Activated T-cell treated with anti-CD3 and anti-CD28 coated beads, Interleukin-2, amount 50 U/mL, for 72 hours (primary cell): ENCODE data around the gene SLC2A4. TPM values are rescaled to one million over a fixed set of nuclear protein-coding genes. Genes with fewer than 3 reads are reported as not detected.

Experiments
- ATAC-seq, 2 donors: fragments of 150-1000 bp; cut with Tn5 transposase; replicated peaks in 1 of 2; 2 replicates each; pipeline ENCODE4 v1.10.0; 2021; ENCODE audit warnings: moderate library complexity in 2 of 2, mild to moderate bottlenecking in 1 of 2
- DNase-seq, 2 donors: peaks; one replicate each; pipeline ENCODE4 v3.0.0; 2021 to 2022; ENCODE audit warnings: mixed read lengths in 1 of 2
- H3K27ac Mint-ChIP-seq: one replicate; pipeline ENCODE4 v1.8.0; 2022; ENCODE audit warnings: mild to moderate bottlenecking, moderate library complexity, mixed read lengths
- H3K27me3 Mint-ChIP-seq: one replicate; pipeline ENCODE4 v1.8.0; 2022; ENCODE audit warnings: low read depth, mixed read lengths
- H3K36me3 Mint-ChIP-seq, 2 donors: one replicate each; pipeline ENCODE4 v1.8.0; 2022; ENCODE audit warnings: mixed read lengths in 2 of 2, mild to moderate bottlenecking in 1 of 2; ENCODE audit not compliant: insufficient read depth in 2 of 2
- H3K4me1 Mint-ChIP-seq: one replicate; pipeline ENCODE4 v1.8.0; 2022; ENCODE audit warnings: low read depth, mixed read lengths
- H3K4me3 Mint-ChIP-seq, 2 donors: one replicate each; pipeline ENCODE4 v1.8.0; 2022; ENCODE audit warnings: mild to moderate bottlenecking in 2 of 2, mixed read lengths in 2 of 2, moderate library complexity in 2 of 2
- H3K9me3 Mint-ChIP-seq, 2 donors: one replicate each; pipeline ENCODE4 v1.8.0; 2022; ENCODE audit warnings: mixed read lengths in 2 of 2
- total RNA-seq, 2 donors: library from RNA; stranded (reverse); gene quantifications; one replicate each; pipeline ENCODE4 v1.2.3, GENCODE V29; 2022

Gene SLC2A4
- total RNA-seq, 2 donors from 2014 or later: 0.07 to 0.17 TPM

DNA sequence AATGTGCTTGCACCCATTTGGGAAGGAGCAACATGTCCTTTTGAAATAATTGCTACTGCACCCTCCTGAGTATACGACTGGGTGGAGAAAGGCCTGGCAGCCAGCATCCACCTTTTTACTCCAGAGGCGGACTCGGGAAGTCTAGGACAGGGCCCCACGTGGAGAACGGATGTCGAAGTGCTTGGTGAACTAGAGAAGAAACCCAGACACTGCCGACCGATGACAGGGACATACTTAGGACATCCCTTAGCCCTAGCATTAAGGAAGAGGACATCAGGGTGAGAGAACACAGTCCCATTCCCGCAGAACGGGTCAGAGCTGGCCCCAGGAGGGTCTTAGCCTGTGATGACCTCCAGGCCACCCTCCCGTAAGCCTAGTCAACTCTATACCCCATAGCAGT is 9.2 kb downstream of the SLC2A4 start:
- no peaks in the 10 kb centered on the region for H3K9me3 Mint-ChIP-seq
- H3K27me3 Mint-ChIP-seq: peaks cover 18% of the 10 kb centered on the region
- no peak for DNase-seq
- H3K36me3 Mint-ChIP-seq: no peaks in the 10 kb centered on the region
- H3K27ac Mint-ChIP-seq: no peak overlapping the region
- no peak for ATAC-seq
- no peak overlapping the region for H3K4me3 Mint-ChIP-seq
- peaks cover 10% of the 10 kb centered on the region for H3K4me1 Mint-ChIP-seq

DNA sequence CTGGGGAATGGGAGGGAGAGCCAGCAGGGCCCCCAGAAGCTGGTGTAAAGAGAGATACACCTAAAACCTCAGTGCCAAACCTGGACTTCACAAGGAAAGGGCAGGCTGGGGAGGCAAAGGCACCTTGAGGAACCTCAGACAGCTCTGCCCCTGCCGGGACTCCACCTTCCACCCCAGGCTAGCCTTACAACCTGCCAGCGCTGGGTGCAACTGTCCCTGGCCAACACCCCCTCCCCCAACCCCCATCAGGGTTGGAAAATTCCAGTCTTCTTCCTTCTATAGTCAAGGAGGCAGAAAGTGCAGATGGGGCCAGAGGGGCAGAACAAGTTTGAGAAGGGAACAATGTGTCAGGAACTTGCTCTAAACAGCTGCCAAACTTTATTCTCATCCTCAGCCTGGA is 10.7 kb downstream of the SLC2A4 start:
- Mint-ChIP-seq H3K4me3 (no peak overlapping the region), H3K9me3 (no peaks in the 10 kb centered on the region), H3K4me1 (peaks cover 21% of the 10 kb centered on the region), H3K27ac (no peak overlapping the region), H3K27me3 (peaks cover 23% of the 10 kb centered on the region), H3K36me3 (no peaks in the 10 kb centered on the region)
- DNase-seq: no peak
- ATAC-seq: no peak

DNA sequence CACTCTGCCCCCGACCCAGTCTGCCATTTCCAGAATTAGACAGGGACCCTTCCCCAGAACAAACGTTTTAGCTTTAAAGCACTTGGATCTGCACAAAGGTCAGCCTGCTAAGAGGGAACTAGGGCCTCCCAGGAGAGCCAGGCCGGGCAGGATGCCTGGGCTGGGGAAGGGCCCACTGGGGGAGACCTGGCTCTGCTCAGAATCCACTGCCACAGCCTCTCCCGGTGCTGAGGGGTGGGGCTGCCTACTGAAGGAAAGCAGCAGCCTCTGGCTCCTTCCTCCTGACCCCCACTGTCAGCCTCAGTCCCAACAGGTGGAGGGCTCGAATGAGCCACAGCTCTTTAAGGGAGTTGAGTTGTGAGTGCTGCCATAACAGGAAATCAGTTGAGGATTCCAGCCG is 11.2 kb downstream of the SLC2A4 start:
- Mint-ChIP-seq H3K27me3 (peaks cover 23% of the 10 kb centered on the region), H3K36me3 (no peaks in the 10 kb centered on the region), H3K4me3 (peak overlapping the region in 1 of 2 donors; percentile 67), H3K27ac (no peak overlapping the region), H3K4me1 (peaks cover 21% of the 10 kb centered on the region), H3K9me3 (no peaks in the 10 kb centered on the region)
- DNase-seq: no peak
- ATAC-seq: no peak

DNA sequence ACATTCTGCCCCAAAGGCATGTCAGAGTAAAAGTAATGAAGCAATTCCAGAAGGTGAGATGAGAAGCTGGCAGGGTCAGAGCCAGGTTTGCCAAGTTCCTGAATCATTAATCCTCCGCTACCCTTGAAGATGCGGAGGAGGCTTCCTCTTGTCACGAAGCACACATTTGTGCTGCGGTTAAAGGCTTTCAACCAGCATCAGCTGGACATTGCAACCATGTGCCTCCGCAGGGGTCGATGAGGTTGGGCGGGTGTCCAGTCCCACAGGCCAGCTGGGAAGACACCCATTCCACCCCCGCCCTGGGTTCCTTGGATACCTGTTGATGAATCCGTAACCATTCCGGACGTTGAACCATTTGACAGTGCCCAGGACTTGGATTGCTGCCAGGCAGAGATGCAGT is 11.6 kb downstream of the SLC2A4 start:
- Mint-ChIP-seq H3K9me3 (no peaks in the 10 kb centered on the region), H3K27me3 (peaks cover 23% of the 10 kb centered on the region), H3K4me3 (peak overlapping the region; percentile 62 to 67), H3K4me1 (peaks cover 21% of the 10 kb centered on the region), H3K27ac (no peak overlapping the region), H3K36me3 (no peaks in the 10 kb centered on the region)
- DNase-seq (no peak), ATAC-seq (no peak)

DNA sequence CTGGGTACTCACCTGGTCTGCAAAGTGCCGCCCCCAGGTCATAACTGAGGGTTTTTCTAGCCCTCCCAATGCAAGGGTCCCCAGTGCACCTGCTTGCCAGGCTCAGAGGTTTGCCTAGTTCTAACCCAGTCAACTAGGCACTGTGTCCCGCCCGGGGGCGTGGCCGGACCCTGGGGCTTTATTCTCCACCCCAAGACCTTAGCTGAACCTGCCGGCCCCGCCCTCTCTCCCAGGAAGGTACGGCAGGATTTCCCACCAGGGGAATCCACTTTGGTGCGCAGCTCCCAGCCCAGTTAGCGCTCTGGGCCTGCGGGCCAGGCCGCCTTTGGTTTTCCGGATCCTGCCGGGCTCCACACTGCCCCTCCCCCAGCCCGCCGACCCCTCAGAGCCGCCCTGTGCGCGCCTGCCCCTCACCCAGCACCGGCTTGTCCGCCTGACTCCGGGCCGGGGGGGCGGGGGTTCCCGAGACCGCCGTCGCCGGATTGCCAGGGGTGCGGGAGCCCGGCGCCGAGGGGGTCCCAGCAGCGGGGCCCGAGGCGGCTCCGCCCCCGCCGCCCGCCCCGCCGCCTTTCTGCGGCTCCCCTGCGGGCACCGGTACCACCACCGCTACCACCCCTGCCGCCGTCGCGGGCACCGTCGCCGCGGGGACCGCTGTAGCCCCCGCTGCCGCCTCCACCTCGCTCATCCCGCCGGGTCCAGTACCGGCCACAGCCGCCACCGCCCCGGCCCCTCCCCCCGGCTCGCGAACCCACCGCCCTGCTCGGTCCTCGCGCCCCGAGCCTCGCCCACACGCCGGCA is 12.5 kb downstream of the SLC2A4 start:
- DNase-seq: peak in 1 of 2 donors; percentile 35
- peak overlapping the region; percentile 62 to 93 for H3K4me3 Mint-ChIP-seq
- ATAC-seq: no peak
- peaks cover 23% of the 10 kb centered on the region for H3K27me3 Mint-ChIP-seq
- no peaks in the 10 kb centered on the region for H3K9me3 Mint-ChIP-seq
- H3K36me3 Mint-ChIP-seq: no peaks in the 10 kb centered on the region
- peaks cover 21% of the 10 kb centered on the region for H3K4me1 Mint-ChIP-seq
- no peak overlapping the region for H3K27ac Mint-ChIP-seq

DNA sequence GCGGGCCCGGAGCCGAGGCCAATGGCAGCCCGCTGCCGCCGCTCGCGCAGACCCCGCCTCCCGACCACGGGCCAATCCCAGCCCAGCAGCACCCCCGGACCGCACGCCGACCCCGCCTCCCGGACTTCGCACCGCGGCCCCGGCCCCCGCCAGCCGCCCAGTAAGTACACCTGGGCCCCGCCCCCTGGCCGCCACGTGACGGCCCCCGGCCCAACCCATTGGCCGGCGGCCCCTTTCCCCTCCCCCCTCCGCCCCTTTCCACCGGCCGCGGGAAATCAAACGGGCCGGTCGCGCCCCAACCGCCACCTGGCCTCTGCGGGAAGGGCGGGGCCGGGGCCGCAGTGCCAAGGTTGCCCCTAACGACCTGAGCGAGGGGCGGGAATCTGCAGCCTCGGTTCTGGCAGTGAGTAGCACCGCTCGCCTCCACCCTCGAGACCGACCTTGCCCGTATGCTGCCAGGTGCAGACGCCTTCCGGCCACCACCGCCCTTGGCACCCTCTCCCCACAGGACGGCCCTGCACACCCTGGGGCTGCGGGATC is 13.2 kb downstream of the SLC2A4 start, which contains the start of gene YBX2:
YBX2 (minus strand) TSS at position 26 of the 540 bp plus-strand sequence. CDS start 139 bp downstream, outside the sequence.
- peak within 1 kb of the TSS; percentile 93 for H3K4me3 Mint-ChIP-seq
- peaks cover 23% of the 10 kb centered on the region for H3K27me3 Mint-ChIP-seq
- no peaks in the 10 kb centered on the region for H3K36me3 Mint-ChIP-seq
- peaks cover 21% of the 10 kb centered on the region for H3K4me1 Mint-ChIP-seq
- H3K27ac Mint-ChIP-seq: peak within 1 kb of the TSS; percentile 90
- ATAC-seq (peak; percentile 89 to 92), DNase-seq (peak; percentile 91 to 95)
- no peaks in the 10 kb centered on the region for H3K9me3 Mint-ChIP-seq

DNA sequence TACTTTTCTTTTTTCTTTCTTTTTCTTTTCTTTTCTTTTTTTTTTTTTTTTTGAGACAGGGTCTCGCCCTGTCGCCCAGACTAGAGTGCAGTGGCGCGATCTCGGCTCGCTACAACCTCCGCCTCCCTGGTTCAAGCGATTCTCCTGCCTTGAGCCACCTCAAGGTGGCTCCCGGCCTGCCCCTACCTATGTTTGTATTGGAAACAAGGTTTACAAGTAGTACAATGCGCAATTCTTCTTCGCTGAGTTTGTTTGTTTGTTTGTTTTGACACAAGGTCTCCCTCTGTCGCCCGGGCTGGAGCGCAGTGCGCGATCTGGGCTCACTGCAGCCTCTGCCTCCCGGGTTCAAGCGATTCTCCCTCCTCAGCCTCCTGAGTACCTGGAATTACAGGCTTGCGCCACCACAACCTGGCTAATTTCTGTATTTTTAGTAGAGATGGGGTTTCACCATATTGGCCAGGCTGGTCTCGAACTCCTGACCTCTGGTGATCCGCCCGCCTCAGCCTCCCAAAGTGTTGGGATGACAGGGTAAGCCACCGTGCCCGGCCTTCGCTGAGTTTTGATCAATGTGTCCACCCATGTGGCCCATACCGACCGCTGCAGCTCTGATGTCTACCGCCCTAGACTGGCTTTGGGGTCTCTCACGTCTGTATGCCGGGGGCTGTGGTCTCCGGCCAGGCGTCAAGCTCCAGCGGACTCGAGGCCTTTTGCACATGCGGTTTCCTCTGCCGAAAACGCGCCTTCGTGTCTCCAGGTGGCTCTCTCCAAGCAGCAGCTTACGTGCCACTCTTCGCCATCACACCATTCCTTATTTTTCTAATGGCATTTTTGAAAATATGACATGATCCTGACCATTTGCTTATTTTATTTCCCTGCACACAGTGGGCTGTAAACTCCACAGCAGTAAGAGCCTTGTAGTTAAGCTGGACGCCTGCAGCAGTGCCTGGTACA is 14.0 kb downstream of the SLC2A4 start:
- peaks cover 23% of the 10 kb centered on the region for H3K27me3 Mint-ChIP-seq
- peak overlapping the region; percentile 90 for H3K27ac Mint-ChIP-seq
- H3K36me3 Mint-ChIP-seq: no peaks in the 10 kb centered on the region
- H3K4me3 Mint-ChIP-seq: peak overlapping the region; percentile 93
- no peaks in the 10 kb centered on the region for H3K9me3 Mint-ChIP-seq
- peaks cover 21% of the 10 kb centered on the region for H3K4me1 Mint-ChIP-seq
- DNase-seq (no peak), ATAC-seq (no peak)

DNA sequence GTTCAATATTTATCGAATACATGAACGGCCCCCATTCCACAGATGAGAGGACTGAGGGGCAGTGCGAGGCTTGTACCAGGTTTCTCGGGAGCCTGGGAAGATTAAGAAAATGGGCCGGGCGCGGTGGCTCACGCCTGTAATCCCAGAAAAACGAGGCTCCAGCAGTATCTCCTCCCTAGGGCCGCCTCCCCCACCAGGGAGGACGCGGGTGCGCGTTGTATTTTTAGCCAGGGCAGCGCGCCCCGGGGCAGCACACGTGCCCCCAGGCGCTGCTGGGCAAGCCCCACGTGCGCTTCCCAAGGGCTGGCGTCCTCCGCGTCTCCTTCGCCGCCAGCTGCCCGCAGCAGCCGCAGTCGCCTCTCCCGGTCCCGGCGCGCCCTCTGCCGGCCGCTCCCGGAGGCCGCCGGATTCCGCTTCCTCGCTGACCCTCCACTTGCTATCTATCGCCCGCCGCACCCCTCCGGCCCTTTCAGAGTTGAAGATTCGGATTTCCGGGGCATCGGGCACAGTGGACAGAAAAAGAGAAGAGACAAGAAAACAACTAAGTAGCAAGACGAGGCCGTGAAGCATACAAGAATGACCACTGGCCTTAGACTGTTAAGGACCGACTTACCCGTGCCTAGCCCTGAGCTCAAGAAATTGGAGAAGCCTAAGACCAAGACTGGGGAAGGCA is 14.8 kb downstream of the SLC2A4 start:
- ATAC-seq (peak; percentile 20 to 38), DNase-seq (peak; percentile 77 to 86)
- Mint-ChIP-seq H3K9me3 (no peaks in the 10 kb centered on the region), H3K27ac (no peak overlapping the region), H3K4me1 (peaks cover 21% of the 10 kb centered on the region), H3K4me3 (peak overlapping the region; percentile 93), H3K27me3 (peaks cover 23% of the 10 kb centered on the region), H3K36me3 (no peaks in the 10 kb centered on the region)

DNA sequence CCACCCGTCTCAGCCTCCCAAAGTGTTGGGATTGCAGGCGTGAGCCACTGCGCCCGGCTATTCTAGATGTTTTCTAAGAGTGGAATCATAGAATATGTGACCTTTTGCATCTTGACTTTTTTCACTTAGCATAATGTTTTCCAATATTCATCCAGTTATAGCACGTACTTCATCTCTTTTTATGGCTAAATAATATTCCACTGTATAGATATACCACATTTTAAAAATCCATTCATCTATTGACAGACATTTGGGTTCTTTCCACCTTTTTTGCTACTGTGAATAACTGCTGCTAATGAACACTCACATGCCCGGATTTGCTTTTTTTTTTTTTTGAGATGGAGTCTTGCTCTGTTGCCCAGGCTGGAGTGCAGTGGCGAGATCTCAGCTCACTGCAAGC is 22.7 kb downstream of the SLC2A4 start:
- no peaks in the 10 kb centered on the region for H3K27me3 Mint-ChIP-seq
- ATAC-seq (no peak), DNase-seq (no peak)
- H3K4me1 Mint-ChIP-seq: peaks cover 12% of the 10 kb centered on the region
- no peak overlapping the region for H3K4me3 Mint-ChIP-seq
- peaks cover 7 to 8% of the 10 kb centered on the region in 2 donors for H3K36me3 Mint-ChIP-seq
- H3K27ac Mint-ChIP-seq: no peak overlapping the region
- no peaks in the 10 kb centered on the region for H3K9me3 Mint-ChIP-seq

DNA sequence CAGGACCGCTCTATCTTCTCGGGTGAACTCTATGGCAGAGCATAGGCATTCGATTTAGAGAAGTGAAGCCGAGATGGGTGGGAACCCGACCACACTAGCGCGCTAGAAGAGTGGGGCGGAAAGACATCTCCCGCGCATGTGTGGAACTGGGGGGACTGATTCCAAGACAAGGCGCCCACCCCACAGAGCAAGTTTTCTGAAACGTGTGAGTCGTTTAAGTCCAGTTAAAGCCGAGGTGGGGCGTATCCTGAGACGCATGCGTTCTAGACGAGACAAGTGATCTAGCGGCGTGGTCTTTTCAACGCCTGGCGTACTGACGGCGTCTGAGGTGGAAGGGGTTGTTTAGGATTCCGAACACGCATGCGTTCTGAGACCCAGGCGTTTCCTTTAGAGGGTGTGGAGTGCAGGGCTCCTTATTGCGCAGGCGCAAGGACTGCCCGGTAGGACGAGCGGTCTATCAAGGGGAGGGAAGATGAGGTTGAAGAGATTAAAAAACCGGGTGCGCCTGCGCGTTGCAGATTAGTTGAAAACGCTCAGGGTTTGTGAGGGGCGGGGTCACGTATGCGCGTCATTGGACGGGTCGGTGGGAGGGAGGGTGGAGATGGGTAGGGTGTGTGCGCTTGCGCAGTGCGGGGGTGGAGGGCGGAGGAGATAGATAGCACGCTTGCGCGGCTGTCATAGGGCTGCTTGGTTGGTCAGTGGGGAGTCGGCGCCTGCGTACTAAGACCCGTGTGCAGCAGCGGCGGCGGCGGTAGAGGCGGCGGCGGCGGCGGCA is 25.6 kb downstream of the SLC2A4 start, which contains the start of gene EIF5A:
EIF5A (plus strand) TSS at position 718 of the 775 bp plus-strand sequence. CDS start 2,008 bp downstream, outside the sequence.
- H3K4me1 Mint-ChIP-seq: peaks cover 41% of the 10 kb centered on the region
- peak within 1 kb of the TSS; percentile 85 to 94 for H3K4me3 Mint-ChIP-seq
- peaks cover 27 to 32% of the 10 kb centered on the region in 2 donors for H3K36me3 Mint-ChIP-seq
- ATAC-seq (peak; percentile 78 to 79), DNase-seq (peak; percentile 100)
- no peaks in the 10 kb centered on the region for H3K9me3 Mint-ChIP-seq
- H3K27me3 Mint-ChIP-seq: no peaks in the 10 kb centered on the region
- peak within 1 kb of the TSS; percentile 91 for H3K27ac Mint-ChIP-seq

DNA sequence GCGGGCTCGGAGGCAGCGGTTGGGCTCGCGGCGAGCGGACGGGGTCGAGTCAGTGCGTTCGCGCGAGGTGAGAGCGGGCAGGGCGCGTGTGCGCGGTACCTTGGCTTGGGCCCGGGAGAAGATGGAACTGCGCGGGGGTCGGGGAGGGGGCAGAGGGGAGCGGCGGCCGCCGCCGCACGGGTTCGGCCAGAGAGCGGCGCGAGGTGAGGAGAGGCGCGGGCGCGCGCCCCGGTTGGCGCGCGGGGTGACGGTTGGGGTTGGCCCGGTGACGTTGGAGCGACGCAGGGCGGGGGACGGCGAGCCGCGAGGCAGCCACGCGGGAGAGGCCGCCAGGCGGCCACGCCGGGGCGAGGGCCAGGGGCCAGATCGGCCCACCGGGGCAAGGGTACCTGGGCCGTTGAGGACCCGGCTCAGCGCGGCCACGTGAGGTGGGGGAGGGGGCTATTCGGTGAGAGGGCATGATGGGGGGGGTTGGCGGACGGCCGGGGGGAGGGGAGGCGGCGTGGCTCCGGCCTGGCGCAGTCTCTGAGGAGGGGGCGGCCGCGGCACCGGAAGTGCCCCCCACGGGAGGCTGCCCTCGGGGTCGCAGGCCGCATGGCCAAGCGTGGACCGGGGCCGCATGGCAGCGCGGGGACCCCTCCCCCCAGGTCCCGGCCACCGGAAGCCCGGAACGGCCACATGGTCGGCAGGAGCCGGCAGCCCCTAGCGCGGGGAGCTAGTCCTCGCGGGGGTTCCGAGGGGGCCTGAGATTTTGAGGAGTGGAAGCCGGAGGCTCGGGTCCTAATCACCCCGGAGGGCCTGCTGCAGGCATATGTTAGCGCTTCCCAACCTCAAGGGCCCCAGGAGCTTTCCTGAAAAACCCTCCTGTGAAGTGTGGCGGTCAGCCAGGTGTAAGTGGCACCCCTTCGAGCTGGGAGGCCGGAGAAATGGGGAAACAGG is 26.4 kb downstream of the SLC2A4 start:
- Mint-ChIP-seq H3K27ac (peak overlapping the region; percentile 91), H3K4me3 (peak overlapping the region; percentile 85 to 94), H3K9me3 (no peaks in the 10 kb centered on the region), H3K36me3 (peaks cover 30 to 38% of the 10 kb centered on the region in 2 donors), H3K4me1 (peaks cover 50% of the 10 kb centered on the region), H3K27me3 (no peaks in the 10 kb centered on the region)
- ATAC-seq (peak; percentile 10 to 17), DNase-seq (peak; percentile 60 to 67)
